Gastroesophageal sphincter (tissue), 3 donors: ENCODE data around the gene CD1D.

Experiments used
- CTCF ChIP-seq, 4 experiments: fragments of 200-600 bp in 2 of 4; fragments of 450-650 bp in 2 of 4; sonication (generic) in 1 of 4; IDR thresholded peaks; one replicate each; pipeline ENCODE4 v1.5.1; 2017 to 2019; ENCODE audit warnings: antibody characterized with exemption in 4 of 4, mild to moderate bottlenecking in 2 of 4, moderate library complexity in 2 of 4
- EP300 ChIP-seq: sonication (generic); formaldehyde crosslinking; IDR thresholded peaks from one replicate; pipeline ENCODE4 v1.6.1; 2017; ENCODE audit warnings: antibody characterized with exemption, mild to moderate bottlenecking

GRCh38 chr1:158181577-158181922 lies 855 bp downstream of the CD1D start:
- TF ChIP-seq EP300: no peak
- TF ChIP-seq CTCF (IDR thresholded peaks at IDR 0.05): no peak
